GM19043 (cell line): Measurements from ENCODE around the gene FNDC11.
"Not testable (repeated sequence)": the region's sequence is repeated elsewhere in the genome, so short reads cannot be mapped to it uniquely, and the experiment has no call there.

ENCODE experiments used
- ATAC-seq: cut with Tn5 transposase; IDR thresholded peaks from one replicate; pipeline ENCODE4 v1.9.1; 2021; ENCODE audit warnings: low read depth; ENCODE audit not compliant: unreplicated experiment

FNDC11 gene

GRCh38 chr20:63565021-63565698 is 11.2 kb downstream of the FNDC11 start:
- ATAC-seq = no peak

- ATAC-seq = no peak
Measured at GRCh38 chr20:63565699-63566335, 11.9 kb downstream of the FNDC11 start.

GRCh38 chr20:63566395-63567135 is 12.6 kb downstream of the FNDC11 start:
- no peak for ATAC-seq

- ATAC-seq = no peak
Measured at GRCh38 chr20:63567136-63567385, 13.1 kb downstream of the FNDC11 start.

- ATAC-seq = peak; percentile 61
Measured at GRCh38 chr20:63567386-63568169, 13.6 kb downstream of the FNDC11 start.

- no peak for ATAC-seq
Measured at GRCh38 chr20:63568170-63568981, 14.4 kb downstream of the FNDC11 start.

- no peak for ATAC-seq
Measured at GRCh38 chr20:63568986-63569949, 15.3 kb downstream of the FNDC11 start.

- no peak for ATAC-seq
Measured at GRCh38 chr20:63570281-63571086, 16.5 kb downstream of the FNDC11 start.

- ATAC-seq = not testable (repeated sequence)
Measured at GRCh38 chr20:63571087-63571478, 17.1 kb downstream of the FNDC11 start.

GRCh38 chr20:63572071-63572787 is 18.3 kb downstream of the FNDC11 start:
- ATAC-seq = no peak

- no peak for ATAC-seq
Measured at GRCh38 chr20:63572788-63573646, 19.1 kb downstream of the FNDC11 start.

- no peak for ATAC-seq
Measured at GRCh38 chr20:63573647-63574131, 19.7 kb downstream of the FNDC11 start.

- peak; percentile 63 for ATAC-seq
Measured at GRCh38 chr20:63574156-63574828, 20.3 kb downstream of the FNDC11 start, which contains the start of gene HELZ2. Gene HELZ2, minus strand, starts transcription at chr20:63574239. Its CDS starts 1,854 bp downstream, at chr20:63572385.

GRCh38 chr20:63574829-63575743 is 21.1 kb downstream of the FNDC11 start:
- ATAC-seq = no peak

GRCh38 chr20:63576311-63576710 is 22.4 kb downstream of the FNDC11 start:
- ATAC-seq = no peak
